Measurements from ENCODE around the gene WRAP53. TPM values are rescaled to one million over a fixed set of nuclear protein-coding genes. Genes with fewer than 3 reads are reported as not detected.

WRAP53 gene
- polyA plus RNA-seq, 1 of the 3 experiments (the other 2 are of a cell fraction), result 8.6 TPM

GRCh38 chr17:7706631-7707354 is 18.5 kb downstream of the WRAP53 start:
- ChIA-PET CTCF (interaction anchor here (0.9 to 8.4 kb wide), 6 partner anchors 9 to 191 kb away, joined by 3 to 85 read pairs (median 6); partner anchors contain the start of genes DNAH2, TP53 and WRAP53), POLR2A (interaction anchor here (3.8 to 6.6 kb wide), 2 partner anchors 10 to 20 kb away, joined by 38 to 53 read pairs; partner anchors contain the start of genes DNAH2, TP53 and WRAP53)
- Histone ChIP-seq H3K27me3 (ENCODE audit: insufficient read depth) (no peaks in the 10 kb centered on the region), H3K4me2 (peak overlapping the region; percentile 100; the same call in 1 of the 2 replicates), H3F3A (replicated peaks; ENCODE audit: insufficient read depth) (no peaks in the 10 kb centered on the region), H3K4me1 (ENCODE audit: control insufficient read depth in 1 of 2, insufficient read depth in 2 of 2, low read depth in 1 of 2, low read length in 1 of 2) (peaks cover 9 to 37% of the 10 kb centered on the region in 2 experiments), H3K9ac (no peak overlapping the region), H3K4me3 (ENCODE audit: low read depth in 2 of 2, low read length in 1 of 2) (peak overlapping the region; percentile 75 to 80; a peak in 3 of 4 replicates), H3K36me3 (replicated peaks in 1 of 2; ENCODE audit: control insufficient read depth in 1 of 2, insufficient read depth in 2 of 2, low read length in 1 of 2) (peaks cover 0 to 2% of the 10 kb centered on the region in 2 experiments), H3K79me2 (ENCODE audit: insufficient read depth) (no peaks in the 10 kb centered on the region), H3K9me2 (no peaks in the 10 kb centered on the region), H4K20me1 (ENCODE audit: insufficient read depth) (no peaks in the 10 kb centered on the region), H3K27ac (ENCODE audit: low read depth in 2 of 2, low read length in 1 of 2) (no peak overlapping the region), H3K9me3 (no peaks in the 10 kb centered on the region), H2AFZ (ENCODE audit: low read depth) (no peak overlapping the region)
- WGBS (ENCODE audit: low lambda C conversion rate), result 97% methylated on average over 3 of the region's 3 CpGs
- TF ChIP-seq USF2 (IDR thresholded peaks at IDR 0.05; ENCODE audit: borderline replicate concordance, low read depth, low read length) (no peak), NRF1 (IDR thresholded peaks at IDR 0.05; ENCODE audit: low read depth, low read length) (no peak), GATA2 (CRISPR knock-in tag; IDR thresholded peaks at IDR 0.05) (no peak), MAX (IDR thresholded peaks at IDR 0.05; ENCODE audit: low read depth) (no peak), GABPA (IDR thresholded peaks at IDR 0.05; ENCODE audit: low read depth) (no peak), EP300 (IDR thresholded peaks at IDR 0.05; ENCODE audit: borderline replicate concordance in 1 of 2, low read depth in 1 of 2, low read length in 1 of 2) (no peak), RXRA (IDR thresholded peaks at IDR 0.05; ENCODE audit: borderline replicate concordance, low read depth) (no peak), MEF2A (IDR thresholded peaks at IDR 0.05; ENCODE audit: borderline replicate concordance, low read depth) (no peak), PBX3 (IDR thresholded peaks at IDR 0.05) (no peak), RCOR1 (IDR thresholded peaks at IDR 0.05; ENCODE audit: low read length) (no peak), EZH2phosphoT487 (IDR thresholded peaks at IDR 0.05; ENCODE audit: borderline replicate concordance, low read depth) (no peak), REST (IDR thresholded peaks at IDR 0.05; ENCODE audit: low read depth, low read length) (no peak), SMC3 (IDR thresholded peaks at IDR 0.05; ENCODE audit: low read depth, low read length) (no peak), FOSL2 (IDR thresholded peaks at IDR 0.05; ENCODE audit: borderline replicate concordance, low read depth) (no peak)
- no peak for DNase-seq
